ENCODE results near the gene ESRRG. TPM values are rescaled to one million over a fixed set of nuclear protein-coding genes. Genes with fewer than 3 reads are reported as not detected.

ESRRG gene
- total and polyA plus RNA-seq, 2 experiments from 2014 or later: 1.2 to 1.7 TPM

DNA sequence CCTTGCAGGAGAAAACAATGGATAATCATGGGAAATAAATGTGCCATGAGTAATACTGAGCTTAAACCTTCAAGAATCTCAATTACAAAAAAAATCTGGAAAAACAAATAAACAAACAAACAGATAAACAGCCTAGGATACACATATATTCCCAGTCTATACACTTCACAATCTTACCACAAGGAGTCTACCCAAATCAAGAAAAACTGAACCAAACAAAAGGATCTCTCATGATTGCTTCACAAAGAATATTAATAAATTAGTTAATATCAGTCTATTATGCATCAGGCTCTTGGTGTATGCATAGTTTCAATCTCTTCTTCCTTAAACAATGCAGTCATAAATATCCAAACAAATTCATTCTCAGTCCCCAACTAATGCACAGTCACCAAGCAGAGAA lies 3.2 kb upstream of the ESRRG start:
- Mint-ChIP-seq H3K27ac (no peak overlapping the region), H3K36me3 (ENCODE audit: low read depth) (no peaks in the 10 kb centered on the region), H3K4me1 (peaks cover 34% of the 10 kb centered on the region; the same call in 2 of the 3 replicates), H3K27me3 (ENCODE audit: insufficient read depth, low read depth, poor library complexity) (peaks cover 4% of the 10 kb centered on the region), H3K9me3 (no peaks in the 10 kb centered on the region), H3K4me3 (no peak overlapping the region)
- Histone ChIP-seq H3K27ac (ENCODE audit: low read depth) (no peak overlapping the region), H3K4me3 (no peak overlapping the region), H3K79me2 (replicated peaks; ENCODE audit: insufficient read depth) (no peaks in the 10 kb centered on the region), H2AFZ (no peak overlapping the region), H3K4me1 (ENCODE audit: insufficient read depth) (peaks cover 22% of the 10 kb centered on the region), H3K27me3 (ENCODE audit: insufficient read depth) (no peaks in the 10 kb centered on the region), H3K9me2 (ENCODE audit: insufficient read depth) (no peaks in the 10 kb centered on the region), H4K20me1 (replicated peaks; ENCODE audit: insufficient read depth) (no peaks in the 10 kb centered on the region), H3K36me3 (ENCODE audit: insufficient read depth) (no peaks in the 10 kb centered on the region), H3F3A (replicated peaks; ENCODE audit: low read depth) (no peaks in the 10 kb centered on the region), H3K4me2 (no peak overlapping the region)
- ATAC-seq (no peak), DNase-seq (ENCODE audit: low spot score) (no peak)
- TF ChIP-seq NANOG (IDR thresholded peaks at IDR 0.05; ENCODE audit: borderline replicate concordance): no peak
- TF ChIP-seq, protein P1, sequence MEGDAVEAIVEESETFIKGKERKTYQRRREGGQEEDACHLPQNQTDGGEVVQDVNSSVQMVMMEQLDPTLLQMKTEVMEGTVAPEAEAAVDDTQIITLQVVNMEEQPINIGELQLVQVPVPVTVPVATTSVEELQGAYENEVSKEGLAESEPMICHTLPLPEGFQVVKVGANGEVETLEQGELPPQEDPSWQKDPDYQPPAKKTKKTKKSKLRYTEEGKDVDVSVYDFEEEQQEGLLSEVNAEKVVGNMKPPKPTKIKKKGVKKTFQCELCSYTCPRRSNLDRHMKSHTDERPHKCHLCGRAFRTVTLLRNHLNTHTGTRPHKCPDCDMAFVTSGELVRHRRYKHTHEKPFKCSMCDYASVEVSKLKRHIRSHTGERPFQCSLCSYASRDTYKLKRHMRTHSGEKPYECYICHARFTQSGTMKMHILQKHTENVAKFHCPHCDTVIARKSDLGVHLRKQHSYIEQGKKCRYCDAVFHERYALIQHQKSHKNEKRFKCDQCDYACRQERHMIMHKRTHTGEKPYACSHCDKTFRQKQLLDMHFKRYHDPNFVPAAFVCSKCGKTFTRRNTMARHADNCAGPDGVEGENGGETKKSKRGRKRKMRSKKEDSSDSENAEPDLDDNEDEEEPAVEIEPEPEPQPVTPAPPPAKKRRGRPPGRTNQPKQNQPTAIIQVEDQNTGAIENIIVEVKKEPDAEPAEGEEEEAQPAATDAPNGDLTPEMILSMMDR (conservative IDR thresholded peaks at IDR 0.05; ENCODE audit: low read depth in 2 of 2): peak in 1 of 2 experiments; percentile 40; a peak in 2 of 4 replicates

DNA sequence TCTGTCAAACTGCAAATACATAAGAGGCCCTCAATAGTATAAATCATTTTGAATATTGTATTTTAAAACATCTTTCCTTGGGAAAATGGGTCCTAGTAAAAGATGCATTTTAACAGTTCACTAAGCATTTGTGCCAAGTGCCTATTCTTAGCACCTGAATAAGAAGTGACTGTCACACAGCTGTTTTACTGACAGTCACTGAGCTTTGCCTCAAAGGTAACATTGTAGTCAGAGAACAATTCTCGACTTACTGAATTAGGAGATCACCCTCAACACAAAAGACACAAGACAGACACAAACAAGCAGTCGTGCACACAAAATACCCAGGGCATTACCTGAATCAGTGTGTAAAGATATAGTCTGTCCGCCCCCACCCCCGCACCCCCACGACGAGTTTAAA lies 408 bp downstream of the ESRRG start:
- H3K27ac Mint-ChIP-seq: 0 out of 2 replicates have a peak overlapping the region, but pooled peaks have one; percentile 35

More for the DNA sequence above, 408 bp downstream of the ESRRG start:
- Histone ChIP-seq H3K79me2 (replicated peaks; ENCODE audit: insufficient read depth) (no peaks in the 10 kb centered on the region), H3K36me3 (ENCODE audit: insufficient read depth) (no peaks in the 10 kb centered on the region), H3K27me3 (ENCODE audit: insufficient read depth) (no peaks in the 10 kb centered on the region), H3K4me3 (peak overlapping the region; percentile 64), H3K27ac (ENCODE audit: low read depth) (no peak overlapping the region), H2AFZ (peak overlapping the region; percentile 94), H3K4me1 (ENCODE audit: insufficient read depth) (peaks cover 17% of the 10 kb centered on the region), H3K4me2 (peak overlapping the region; percentile 86), H3K9me2 (ENCODE audit: insufficient read depth) (no peaks in the 10 kb centered on the region), H3F3A (replicated peaks; ENCODE audit: low read depth) (no peaks in the 10 kb centered on the region), H4K20me1 (replicated peaks; ENCODE audit: insufficient read depth) (no peaks in the 10 kb centered on the region)
- Mint-ChIP-seq H3K36me3 (ENCODE audit: low read depth) (no peaks in the 10 kb centered on the region), H3K27me3 (ENCODE audit: insufficient read depth, low read depth, poor library complexity) (peaks cover 4% of the 10 kb centered on the region), H3K4me1 (peaks cover 24% of the 10 kb centered on the region; the same call in 2 of the 3 replicates), H3K4me3 (peak overlapping the region; percentile 88), H3K9me3 (no peaks in the 10 kb centered on the region)
- ATAC-seq (peak; percentile 31), DNase-seq (ENCODE audit: low spot score) (peak; percentile 32)
- TF ChIP-seq, protein P2, sequence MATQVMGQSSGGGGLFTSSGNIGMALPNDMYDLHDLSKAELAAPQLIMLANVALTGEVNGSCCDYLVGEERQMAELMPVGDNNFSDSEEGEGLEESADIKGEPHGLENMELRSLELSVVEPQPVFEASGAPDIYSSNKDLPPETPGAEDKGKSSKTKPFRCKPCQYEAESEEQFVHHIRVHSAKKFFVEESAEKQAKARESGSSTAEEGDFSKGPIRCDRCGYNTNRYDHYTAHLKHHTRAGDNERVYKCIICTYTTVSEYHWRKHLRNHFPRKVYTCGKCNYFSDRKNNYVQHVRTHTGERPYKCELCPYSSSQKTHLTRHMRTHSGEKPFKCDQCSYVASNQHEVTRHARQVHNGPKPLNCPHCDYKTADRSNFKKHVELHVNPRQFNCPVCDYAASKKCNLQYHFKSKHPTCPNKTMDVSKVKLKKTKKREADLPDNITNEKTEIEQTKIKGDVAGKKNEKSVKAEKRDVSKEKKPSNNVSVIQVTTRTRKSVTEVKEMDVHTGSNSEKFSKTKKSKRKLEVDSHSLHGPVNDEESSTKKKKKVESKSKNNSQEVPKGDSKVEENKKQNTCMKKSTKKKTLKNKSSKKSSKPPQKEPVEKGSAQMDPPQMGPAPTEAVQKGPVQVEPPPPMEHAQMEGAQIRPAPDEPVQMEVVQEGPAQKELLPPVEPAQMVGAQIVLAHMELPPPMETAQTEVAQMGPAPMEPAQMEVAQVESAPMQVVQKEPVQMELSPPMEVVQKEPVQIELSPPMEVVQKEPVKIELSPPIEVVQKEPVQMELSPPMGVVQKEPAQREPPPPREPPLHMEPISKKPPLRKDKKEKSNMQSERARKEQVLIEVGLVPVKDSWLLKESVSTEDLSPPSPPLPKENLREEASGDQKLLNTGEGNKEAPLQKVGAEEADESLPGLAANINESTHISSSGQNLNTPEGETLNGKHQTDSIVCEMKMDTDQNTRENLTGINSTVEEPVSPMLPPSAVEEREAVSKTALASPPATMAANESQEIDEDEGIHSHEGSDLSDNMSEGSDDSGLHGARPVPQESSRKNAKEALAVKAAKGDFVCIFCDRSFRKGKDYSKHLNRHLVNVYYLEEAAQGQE (IDR thresholded peaks at IDR 0.05; ENCODE audit: unreplicated experiment): no peak
- no peak for TF ChIP-seq ZNF114 (CRISPR knock-in tag; IDR thresholded peaks at IDR 0.05)
- TF ChIP-seq, protein P3, sequence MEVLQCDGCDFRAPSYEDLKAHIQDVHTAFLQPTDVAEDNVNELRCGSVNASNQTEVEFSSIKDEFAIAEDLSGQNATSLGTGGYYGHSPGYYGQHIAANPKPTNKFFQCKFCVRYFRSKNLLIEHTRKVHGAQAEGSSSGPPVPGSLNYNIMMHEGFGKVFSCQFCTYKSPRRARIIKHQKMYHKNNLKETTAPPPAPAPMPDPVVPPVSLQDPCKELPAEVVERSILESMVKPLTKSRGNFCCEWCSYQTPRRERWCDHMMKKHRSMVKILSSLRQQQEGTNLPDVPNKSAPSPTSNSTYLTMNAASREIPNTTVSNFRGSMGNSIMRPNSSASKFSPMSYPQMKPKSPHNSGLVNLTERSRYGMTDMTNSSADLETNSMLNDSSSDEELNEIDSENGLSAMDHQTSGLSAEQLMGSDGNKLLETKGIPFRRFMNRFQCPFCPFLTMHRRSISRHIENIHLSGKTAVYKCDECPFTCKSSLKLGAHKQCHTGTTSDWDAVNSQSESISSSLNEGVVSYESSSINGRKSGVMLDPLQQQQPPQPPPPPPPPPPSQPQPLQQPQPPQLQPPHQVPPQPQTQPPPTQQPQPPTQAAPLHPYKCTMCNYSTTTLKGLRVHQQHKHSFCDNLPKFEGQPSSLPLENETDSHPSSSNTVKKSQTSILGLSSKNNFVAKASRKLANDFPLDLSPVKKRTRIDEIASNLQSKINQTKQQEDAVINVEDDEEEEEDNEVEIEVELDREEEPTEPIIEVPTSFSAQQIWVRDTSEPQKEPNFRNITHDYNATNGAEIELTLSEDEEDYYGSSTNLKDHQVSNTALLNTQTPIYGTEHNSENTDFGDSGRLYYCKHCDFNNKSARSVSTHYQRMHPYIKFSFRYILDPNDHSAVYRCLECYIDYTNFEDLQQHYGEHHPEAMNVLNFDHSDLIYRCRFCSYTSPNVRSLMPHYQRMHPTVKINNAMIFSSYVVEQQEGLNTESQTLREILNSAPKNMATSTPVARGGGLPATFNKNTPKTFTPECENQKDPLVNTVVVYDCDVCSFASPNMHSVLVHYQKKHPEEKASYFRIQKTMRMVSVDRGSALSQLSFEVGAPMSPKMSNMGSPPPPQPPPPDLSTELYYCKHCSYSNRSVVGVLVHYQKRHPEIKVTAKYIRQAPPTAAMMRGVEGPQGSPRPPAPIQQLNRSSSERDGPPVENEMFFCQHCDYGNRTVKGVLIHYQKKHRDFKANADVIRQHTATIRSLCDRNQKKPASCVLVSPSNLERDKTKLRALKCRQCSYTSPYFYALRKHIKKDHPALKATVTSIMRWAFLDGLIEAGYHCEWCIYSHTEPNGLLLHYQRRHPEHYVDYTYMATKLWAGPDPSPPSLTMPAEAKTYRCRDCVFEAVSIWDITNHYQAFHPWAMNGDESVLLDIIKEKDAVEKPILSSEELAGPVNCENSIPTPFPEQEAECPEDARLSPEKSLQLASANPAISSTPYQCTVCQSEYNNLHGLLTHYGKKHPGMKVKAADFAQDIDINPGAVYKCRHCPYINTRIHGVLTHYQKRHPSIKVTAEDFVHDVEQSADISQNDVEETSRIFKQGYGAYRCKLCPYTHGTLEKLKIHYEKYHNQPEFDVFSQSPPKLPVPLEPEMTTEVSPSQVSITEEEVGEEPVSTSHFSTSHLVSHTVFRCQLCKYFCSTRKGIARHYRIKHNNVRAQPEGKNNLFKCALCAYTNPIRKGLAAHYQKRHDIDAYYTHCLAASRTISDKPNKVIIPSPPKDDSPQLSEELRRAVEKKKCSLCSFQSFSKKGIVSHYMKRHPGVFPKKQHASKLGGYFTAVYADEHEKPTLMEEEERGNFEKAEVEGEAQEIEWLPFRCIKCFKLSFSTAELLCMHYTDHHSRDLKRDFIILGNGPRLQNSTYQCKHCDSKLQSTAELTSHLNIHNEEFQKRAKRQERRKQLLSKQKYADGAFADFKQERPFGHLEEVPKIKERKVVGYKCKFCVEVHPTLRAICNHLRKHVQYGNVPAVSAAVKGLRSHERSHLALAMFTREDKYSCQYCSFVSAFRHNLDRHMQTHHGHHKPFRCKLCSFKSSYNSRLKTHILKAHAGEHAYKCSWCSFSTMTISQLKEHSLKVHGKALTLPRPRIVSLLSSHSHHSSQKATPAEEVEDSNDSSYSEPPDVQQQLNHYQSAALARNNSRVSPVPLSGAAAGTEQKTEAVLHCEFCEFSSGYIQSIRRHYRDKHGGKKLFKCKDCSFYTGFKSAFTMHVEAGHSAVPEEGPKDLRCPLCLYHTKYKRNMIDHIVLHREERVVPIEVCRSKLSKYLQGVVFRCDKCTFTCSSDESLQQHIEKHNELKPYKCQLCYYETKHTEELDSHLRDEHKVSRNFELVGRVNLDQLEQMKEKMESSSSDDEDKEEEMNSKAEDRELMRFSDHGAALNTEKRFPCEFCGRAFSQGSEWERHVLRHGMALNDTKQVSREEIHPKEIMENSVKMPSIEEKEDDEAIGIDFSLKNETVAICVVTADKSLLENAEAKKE (CRISPR knock-in tag; IDR thresholded peaks at IDR 0.05): no peak
- TF ChIP-seq, protein P4, sequence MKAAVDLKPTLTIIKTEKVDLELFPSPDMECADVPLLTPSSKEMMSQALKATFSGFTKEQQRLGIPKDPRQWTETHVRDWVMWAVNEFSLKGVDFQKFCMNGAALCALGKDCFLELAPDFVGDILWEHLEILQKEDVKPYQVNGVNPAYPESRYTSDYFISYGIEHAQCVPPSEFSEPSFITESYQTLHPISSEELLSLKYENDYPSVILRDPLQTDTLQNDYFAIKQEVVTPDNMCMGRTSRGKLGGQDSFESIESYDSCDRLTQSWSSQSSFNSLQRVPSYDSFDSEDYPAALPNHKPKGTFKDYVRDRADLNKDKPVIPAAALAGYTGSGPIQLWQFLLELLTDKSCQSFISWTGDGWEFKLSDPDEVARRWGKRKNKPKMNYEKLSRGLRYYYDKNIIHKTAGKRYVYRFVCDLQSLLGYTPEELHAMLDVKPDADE (IDR thresholded peaks at IDR 0.05): no peak
- TF ChIP-seq STAT1 (IDR thresholded peaks at IDR 0.05; ENCODE audit: unreplicated experiment): no peak
- TF ChIP-seq ZNF331 (CRISPR knock-in tag; IDR thresholded peaks at IDR 0.05; ENCODE audit: low read depth): no peak

All from GM23338 (cell line).